Upper lobe of left lung (tissue), 6 donors: ENCODE measurements around the gene SH3YL1. TPM values are rescaled to one million over a fixed set of nuclear protein-coding genes. Genes with fewer than 3 reads are reported as not detected.
A peak's percentile ranks its signal among the peaks of the same experiment; 100 is the strongest.

Experiments
- ATAC-seq, 2 donors: fragments of 200-7000 bp; cut with Tn5 transposase; one replicate each; pipeline ENCODE4 v1.9.1; 2022; ENCODE audit warnings: mild to moderate bottlenecking in 2 of 2, moderate library complexity in 2 of 2; ENCODE audit not compliant: low FRiP score in 2 of 2
- DNase-seq, 2 donors: peaks; one replicate each; pipeline ENCODE4 v3.0.0-alpha.2; 2019 to 2020
- H3K27ac ChIP-seq, 4 donors: fragments of 200-600 bp; sonication (generic); one replicate each; pipeline ENCODE4 v1.5.1; 2016 to 2019
- H3K27me3 ChIP-seq, 4 donors: fragments of 200-600 bp; sonication (generic); one replicate each; pipeline ENCODE4 v1.5.1; 2017 to 2019
- H3K36me3 ChIP-seq, 4 donors: fragments of 200-600 bp; sonication (generic); one replicate each; pipeline ENCODE4 v1.5.1; 2016 to 2019
- H3K4me1 ChIP-seq, 4 donors: fragments of 200-600 bp; sonication (generic); one replicate each; pipeline ENCODE4 v1.5.1; 2018 to 2019
- H3K4me3 ChIP-seq, 4 donors: fragments of 200-600 bp; sonication (generic); one replicate each; pipeline ENCODE4 v1.5.1; 2017 to 2019; ENCODE audit warnings: mild to moderate bottlenecking in 2 of 4, moderate library complexity in 1 of 4
- H3K9me3 ChIP-seq, 4 donors: fragments of 200-600 bp; sonication (generic); one replicate each; pipeline ENCODE4 v1.5.1; 2018 to 2019
- EP300 ChIP-seq, 4 donors: sonication (generic); formaldehyde crosslinking; IDR thresholded peaks; one replicate each; pipeline ENCODE4 v1.5.1; 2017; ENCODE audit warnings: antibody characterized with exemption in 4 of 4, control low read depth in 2 of 4
- POLR2A ChIP-seq, 4 donors: fragments of 450-650 bp; IDR thresholded peaks; one replicate each; pipeline ENCODE4 v1.5.1; 2016 to 2017; ENCODE audit warnings: antibody characterized with exemption in 4 of 4, mild to moderate bottlenecking in 2 of 4
- POLR2AphosphoS5 ChIP-seq, 2 donors: sonication (generic); formaldehyde crosslinking; IDR thresholded peaks; one replicate each; pipeline ENCODE4 v1.5.1; 2017; ENCODE audit warnings: antibody characterized with exemption in 2 of 2
- WGBS, 2 donors: methylation state at CpG; one replicate each; pipeline ENCODE4 v1.1.5; 2017 to 2018; 5-methylcytosine and 5-hydroxymethylcytosine counted together
- total RNA-seq, 6 donors: library from RNA; depleted of rRNA in 4 of 6; stranded (reverse); fragments of >200 nt in 4 of 6; gene quantifications; one replicate each; pipeline versions ENCODE4 v1.1.0 to v1.2.1, GENCODE V29; 2016 to 2021
- TF ChIP-seq, protein P1 (sequence below), 6 experiments: fragments of 450-650 bp in 4 of 6; fragments of 200-600 bp in 2 of 6; sonication (generic) in 2 of 6; IDR thresholded peaks; one replicate each; pipeline ENCODE4 v1.5.1; 2016 to 2019; ENCODE audit warnings: antibody characterized with exemption in 6 of 6
- donor health status: DM: no; HTN: no; CAD: no; lungs with moderate emphysema.
- donor health status: DM: no; HTN: yes; CAD: no; lungs with severe emphysema.

SH3YL1 gene
- total RNA-seq, 6 donors from 2014 or later, result 30.5 to 140 (median 89.2) TPM

DNA sequence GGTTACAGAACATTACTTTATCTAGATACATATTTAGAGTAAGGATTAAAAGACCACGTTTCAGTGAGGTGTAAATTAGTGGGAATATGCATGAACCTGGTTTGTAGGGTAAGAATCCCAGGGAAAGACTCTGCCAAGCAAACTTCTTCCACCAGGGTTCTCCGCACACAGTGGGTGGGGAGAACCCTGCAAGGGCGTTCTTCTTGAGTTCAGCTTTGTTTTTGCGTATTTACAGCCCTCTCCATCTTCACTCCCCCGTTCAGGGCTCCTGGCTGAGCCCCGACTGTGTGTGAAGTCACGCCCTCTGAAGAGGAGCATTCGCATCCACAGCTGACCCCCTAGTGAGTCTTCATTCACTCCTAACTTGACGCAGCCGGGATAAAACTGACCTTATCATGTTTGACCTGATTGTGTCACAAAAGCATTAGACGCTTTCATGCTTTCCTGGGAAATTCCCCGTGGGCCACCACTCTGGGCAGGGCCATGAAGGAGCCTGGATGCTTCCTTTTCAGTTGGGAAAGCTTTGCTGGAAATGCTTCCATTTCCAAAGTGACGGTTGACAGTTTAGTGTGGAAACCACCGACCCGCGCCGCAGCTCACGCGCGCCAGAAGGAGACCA lies 23.1 kb upstream of the SH3YL1 start:
- H3K9me3 ChIP-seq, result no peaks in the 10 kb centered on the region
- ATAC-seq, result no peak
- no peak overlapping the region for H3K27ac ChIP-seq
- TF ChIP-seq EP300 (IDR thresholded peaks at IDR 0.05), result no peak
- TF ChIP-seq POLR2AphosphoS5 (IDR thresholded peaks at IDR 0.05), result no peak
- TF ChIP-seq, protein P1, sequence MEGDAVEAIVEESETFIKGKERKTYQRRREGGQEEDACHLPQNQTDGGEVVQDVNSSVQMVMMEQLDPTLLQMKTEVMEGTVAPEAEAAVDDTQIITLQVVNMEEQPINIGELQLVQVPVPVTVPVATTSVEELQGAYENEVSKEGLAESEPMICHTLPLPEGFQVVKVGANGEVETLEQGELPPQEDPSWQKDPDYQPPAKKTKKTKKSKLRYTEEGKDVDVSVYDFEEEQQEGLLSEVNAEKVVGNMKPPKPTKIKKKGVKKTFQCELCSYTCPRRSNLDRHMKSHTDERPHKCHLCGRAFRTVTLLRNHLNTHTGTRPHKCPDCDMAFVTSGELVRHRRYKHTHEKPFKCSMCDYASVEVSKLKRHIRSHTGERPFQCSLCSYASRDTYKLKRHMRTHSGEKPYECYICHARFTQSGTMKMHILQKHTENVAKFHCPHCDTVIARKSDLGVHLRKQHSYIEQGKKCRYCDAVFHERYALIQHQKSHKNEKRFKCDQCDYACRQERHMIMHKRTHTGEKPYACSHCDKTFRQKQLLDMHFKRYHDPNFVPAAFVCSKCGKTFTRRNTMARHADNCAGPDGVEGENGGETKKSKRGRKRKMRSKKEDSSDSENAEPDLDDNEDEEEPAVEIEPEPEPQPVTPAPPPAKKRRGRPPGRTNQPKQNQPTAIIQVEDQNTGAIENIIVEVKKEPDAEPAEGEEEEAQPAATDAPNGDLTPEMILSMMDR (IDR thresholded peaks at IDR 0.05), result no peak
- no peak for TF ChIP-seq POLR2A (IDR thresholded peaks at IDR 0.05)
- peaks cover 0 to 7% (median 5%) of the 10 kb centered on the region in 4 donors for H3K36me3 ChIP-seq
- peak overlapping the region in 3 of 4 donors; percentile 58 to 74 (median 65) for H3K4me3 ChIP-seq
- peaks cover 0 to 17% (median 9%) of the 10 kb centered on the region in 4 donors for H3K27me3 ChIP-seq
- peaks cover 25 to 37% (median 28%) of the 10 kb centered on the region in 4 donors for H3K4me1 ChIP-seq
- 29 to 32% methylated on average over 20 of the region's 20 CpGs for WGBS, 2 donors
- no peak for DNase-seq

DNA sequence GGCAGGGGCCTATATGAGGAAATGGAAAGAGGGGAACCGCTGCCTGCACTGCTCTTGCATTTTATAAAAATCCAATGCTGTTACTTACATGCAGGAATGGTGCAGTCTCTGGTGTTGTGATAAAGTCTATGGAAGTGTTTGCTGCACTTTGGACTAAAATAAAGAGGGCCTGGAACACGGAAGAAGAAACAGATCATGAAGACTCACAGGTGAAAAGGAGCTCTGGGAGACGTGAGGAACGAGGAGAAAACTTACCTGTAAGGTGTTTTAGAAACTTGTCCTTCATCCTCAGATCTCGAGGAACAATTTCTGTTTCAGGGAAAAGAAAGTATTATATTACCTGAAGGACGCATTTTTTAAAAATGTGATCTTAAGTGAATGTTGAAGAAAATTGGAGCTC lies 22.2 kb upstream of the SH3YL1 start:
- H3K9me3 ChIP-seq, result no peaks in the 10 kb centered on the region
- H3K4me3 ChIP-seq, result peak overlapping the region in 1 of 4 donors; percentile 3
- DNase-seq (no peak), ATAC-seq (no peak)
- no peak overlapping the region for H3K27ac ChIP-seq
- TF ChIP-seq POLR2A (IDR thresholded peaks at IDR 0.05), result no peak
- TF ChIP-seq, protein P1 (IDR thresholded peaks at IDR 0.05), result no peak
- no peak for TF ChIP-seq EP300 (IDR thresholded peaks at IDR 0.05)
- no peak for TF ChIP-seq POLR2AphosphoS5 (IDR thresholded peaks at IDR 0.05)
- peaks cover 0 to 17% (median 9%) of the 10 kb centered on the region in 4 donors for H3K27me3 ChIP-seq
- WGBS, 2 donors, result 89 to 91% methylated on average over 6 of the region's 6 CpGs
- peaks cover 25 to 37% (median 28%) of the 10 kb centered on the region in 4 donors for H3K4me1 ChIP-seq
- H3K36me3 ChIP-seq, result peaks cover 0 to 14% (median 13%) of the 10 kb centered on the region in 4 donors

DNA sequence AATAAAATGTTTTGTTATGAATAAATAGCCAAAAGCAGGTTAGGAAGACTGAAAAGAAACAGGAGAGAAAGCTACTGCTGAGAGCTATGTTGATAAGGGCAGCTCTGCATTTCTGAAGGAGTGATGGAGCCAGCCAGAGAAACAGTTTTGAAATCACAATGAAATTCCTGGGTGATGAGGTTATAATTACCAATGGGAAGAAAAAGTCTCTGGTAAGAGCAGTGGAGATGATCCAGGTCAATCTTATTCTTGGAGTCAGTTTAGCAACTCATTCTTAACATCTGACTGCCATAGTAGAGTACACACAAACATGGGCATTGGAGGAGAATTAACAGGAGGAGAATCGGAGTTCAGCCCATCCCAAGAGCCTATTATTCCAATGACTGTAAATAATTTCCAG lies 21.7 kb upstream of the SH3YL1 start:
- Histone ChIP-seq H3K4me3 (peak overlapping the region in 1 of 4 donors; percentile 3), H3K27me3 (peaks cover 0 to 17% (median 9%) of the 10 kb centered on the region in 4 donors), H3K36me3 (peaks cover 0 to 19% (median 13%) of the 10 kb centered on the region in 4 donors), H3K9me3 (no peaks in the 10 kb centered on the region), H3K4me1 (peaks cover 25 to 37% (median 28%) of the 10 kb centered on the region in 4 donors), H3K27ac (no peak overlapping the region)
- DNase-seq (no peak), ATAC-seq (no peak)
- TF ChIP-seq POLR2A (IDR thresholded peaks at IDR 0.05) (no peak), POLR2AphosphoS5 (IDR thresholded peaks at IDR 0.05) (no peak), EP300 (IDR thresholded peaks at IDR 0.05) (no peak)
- TF ChIP-seq, protein P1 (IDR thresholded peaks at IDR 0.05), result no peak
- WGBS, 2 donors, result 77 to 81% methylated on average over 1 of the region's 1 CpG

DNA sequence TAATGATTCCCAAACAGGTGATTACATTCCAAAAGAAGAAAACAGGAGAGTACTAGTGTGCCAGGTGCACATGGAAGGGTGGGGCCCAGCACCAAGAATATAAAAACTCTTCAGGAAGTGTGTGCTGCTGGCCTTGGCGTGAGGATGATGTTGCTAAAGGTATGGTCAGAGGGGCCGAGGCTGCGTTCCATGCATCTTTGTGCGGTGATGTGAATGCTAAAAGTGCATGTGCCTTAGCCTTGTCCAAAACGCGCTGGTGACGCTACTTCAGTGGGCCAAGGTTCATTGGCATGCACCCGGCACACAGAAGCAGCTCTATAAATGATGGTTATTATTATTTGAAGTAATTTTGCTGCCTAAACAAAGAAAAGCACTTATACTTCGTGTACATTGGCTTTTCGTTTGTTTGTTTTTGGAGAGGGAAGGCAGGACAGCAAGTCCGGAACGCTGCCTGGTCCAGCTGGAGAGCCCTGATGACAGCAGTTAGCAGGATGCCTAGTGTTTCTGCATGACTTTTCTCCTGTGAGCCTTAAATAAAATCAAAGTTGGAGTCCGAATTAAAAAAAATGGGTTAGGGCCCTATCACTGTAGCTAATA lies 21.2 kb upstream of the SH3YL1 start:
- TF ChIP-seq POLR2A (IDR thresholded peaks at IDR 0.05), result no peak
- TF ChIP-seq, protein P1 (IDR thresholded peaks at IDR 0.05), result no peak
- Histone ChIP-seq H3K4me3 (no peak overlapping the region), H3K27ac (no peak overlapping the region), H3K4me1 (peaks cover 25 to 33% (median 27%) of the 10 kb centered on the region in 4 donors), H3K9me3 (no peaks in the 10 kb centered on the region), H3K36me3 (peaks cover 0 to 24% (median 15%) of the 10 kb centered on the region in 4 donors), H3K27me3 (peaks cover 0 to 17% (median 9%) of the 10 kb centered on the region in 4 donors)
- ATAC-seq (no peak), DNase-seq (no peak)
- 88 to 89% methylated on average over 13 of the region's 13 CpGs for WGBS, 2 donors
